GM12878 (cell line): ENCODE data around the gene ASGR2. TPM values are rescaled to one million over a fixed set of nuclear protein-coding genes. Genes with fewer than 3 reads are reported as not detected.

Experiments used
- BCL11A ChIP-seq: IDR thresholded peaks from 2 replicates; pipeline ENCODE4 v1.6.1; 2011; ENCODE audit warnings: low read depth, low read length
- DPF2 ChIP-seq: fragments of 450-650 bp; IDR thresholded peaks from 2 replicates; pipeline ENCODE4 v1.6.1; 2017; ENCODE audit warnings: mild to moderate bottlenecking
- GABPA ChIP-seq: IDR thresholded peaks from 2 replicates; pipeline ENCODE4 v1.6.1; 2014; ENCODE audit warnings: antibody characterized with exemption, low read depth, mild to moderate bottlenecking, inconsistent platforms
- MTA2 ChIP-seq: fragments of 450-650 bp; IDR thresholded peaks from 2 replicates; pipeline ENCODE4 v1.6.1; 2016; ENCODE audit warnings: low read depth, mild to moderate bottlenecking, moderate library complexity
- NFXL1 ChIP-seq: fragments of 450-650 bp; IDR thresholded peaks from 2 replicates; pipeline ENCODE4 v1.6.1; 2017; ENCODE audit warnings: antibody characterized with exemption, mild to moderate bottlenecking, borderline replicate concordance
- NR2C2 ChIP-seq: IDR thresholded peaks from 2 replicates; pipeline ENCODE4 v1.6.1; 2011; ENCODE audit warnings: borderline replicate concordance, low read depth; ENCODE audit not compliant: control insufficient read depth, insufficient read length
- POLR2AphosphoS5 ChIP-seq: IDR thresholded peaks from 2 replicates; pipeline ENCODE4 v1.6.1; 2011; ENCODE audit warnings: mild to moderate bottlenecking, low read length, inconsistent platforms
- POU2F2 ChIP-seq: IDR thresholded peaks from 3 replicates; pipeline ENCODE4 v1.6.1; 2011; ENCODE audit warnings: low read depth, mild to moderate bottlenecking, low read length, borderline replicate concordance
- SIN3A ChIP-seq: IDR thresholded peaks from 2 replicates; pipeline ENCODE4 v1.6.1; 2012; ENCODE audit warnings: low read depth, low read length, improper control_type of control experiment
- SP1 ChIP-seq: IDR thresholded peaks from one replicate; pipeline ENCODE4 v1.6.1; 2011; ENCODE audit warnings: low read depth, low read length
- polyA plus RNA-seq, 11 experiments: library from polyadenylated mRNA; depleted of rRNA in 4 of 11; unstranded in 6 of 11; stranded (reverse) in 5 of 11; fragments of >200 nt; fragmentation: Nextera tagmentation in 4 of 11; fragmentation: Illumina TruSeq in 1 of 11; extraction: Ambion mirVana in 4 of 11; extraction: Trizol in 1 of 11; gene quantifications; 1 replicate in 1 of 11; 2 replicates in 10 of 11; pipeline versions ENCODE4 v1.2.1 to v1.2.3, GENCODE V29; 2011 to 2016; ENCODE audit warnings: inconsistent platforms in 2 of 11, missing spikeins in 2 of 11, low read depth in 1 of 11
- total RNA-seq, 4 experiments: library from RNA; depleted of rRNA in 3 of 4; stranded (reverse); fragments of >200 nt in 3 of 4; fragmentation: Illumina TruSeq in 1 of 4; extraction: Trizol in 1 of 4; gene quantifications; 2 replicates each; pipeline versions ENCODE4 v1.2.1 to v1.2.3, GENCODE V29; 2013 to 2021
- TF ChIP-seq, protein P1 (sequence below): fragments of 450-650 bp; IDR thresholded peaks from 2 replicates; pipeline ENCODE4 v1.6.1; 2017; ENCODE audit warnings: antibody characterized with exemption, mild to moderate bottlenecking, moderate library complexity
- TF ChIP-seq, protein P2 (sequence below): fragments of 450-650 bp; formaldehyde crosslinking; IDR thresholded peaks from 2 replicates; pipeline ENCODE4 v1.4.0; 2020; ENCODE audit warnings: mild to moderate bottlenecking, moderate library complexity

ASGR2 gene
- total and polyA plus RNA-seq, 10 of the 15 experiments (the other 5 are each of a cell fraction or from before 2014, with no cell fraction given), result not detected

DNA sequence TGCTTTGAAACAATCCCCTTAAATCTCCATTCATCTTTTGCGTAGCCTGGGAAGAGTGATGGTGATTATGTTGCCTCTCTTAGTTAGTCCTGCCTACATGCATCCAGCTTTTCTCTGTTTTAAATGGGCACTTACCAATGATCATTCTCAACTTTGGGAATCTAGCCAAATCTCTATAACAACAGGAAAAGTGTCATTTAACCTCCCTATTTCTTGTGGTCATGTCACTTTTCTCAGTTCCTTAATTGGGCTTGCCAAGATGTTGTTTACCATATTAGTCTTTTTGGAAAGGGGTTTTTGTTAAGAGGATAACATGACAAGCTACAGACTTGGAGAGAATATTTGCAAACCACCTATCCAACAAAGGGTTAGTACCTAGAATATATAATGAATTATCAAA is 19.0 kb downstream of the ASGR2 start (continued):
- TF ChIP-seq POLR2AphosphoS5 (no peak), NFXL1 (no peak), POU2F2 (0 out of 3 replicates have a peak, but pooled peaks have one; percentile 36), SIN3A (no peak), DPF2 (peak; percentile 43; the same call in 1 of the 2 replicates), MTA2 (peak; percentile 84), GABPA (no peak), BCL11A (peak; percentile 35; the same call in 1 of the 2 replicates), SP1 (peak; percentile 12), NR2C2 (no peak)
- TF ChIP-seq, protein P1, sequence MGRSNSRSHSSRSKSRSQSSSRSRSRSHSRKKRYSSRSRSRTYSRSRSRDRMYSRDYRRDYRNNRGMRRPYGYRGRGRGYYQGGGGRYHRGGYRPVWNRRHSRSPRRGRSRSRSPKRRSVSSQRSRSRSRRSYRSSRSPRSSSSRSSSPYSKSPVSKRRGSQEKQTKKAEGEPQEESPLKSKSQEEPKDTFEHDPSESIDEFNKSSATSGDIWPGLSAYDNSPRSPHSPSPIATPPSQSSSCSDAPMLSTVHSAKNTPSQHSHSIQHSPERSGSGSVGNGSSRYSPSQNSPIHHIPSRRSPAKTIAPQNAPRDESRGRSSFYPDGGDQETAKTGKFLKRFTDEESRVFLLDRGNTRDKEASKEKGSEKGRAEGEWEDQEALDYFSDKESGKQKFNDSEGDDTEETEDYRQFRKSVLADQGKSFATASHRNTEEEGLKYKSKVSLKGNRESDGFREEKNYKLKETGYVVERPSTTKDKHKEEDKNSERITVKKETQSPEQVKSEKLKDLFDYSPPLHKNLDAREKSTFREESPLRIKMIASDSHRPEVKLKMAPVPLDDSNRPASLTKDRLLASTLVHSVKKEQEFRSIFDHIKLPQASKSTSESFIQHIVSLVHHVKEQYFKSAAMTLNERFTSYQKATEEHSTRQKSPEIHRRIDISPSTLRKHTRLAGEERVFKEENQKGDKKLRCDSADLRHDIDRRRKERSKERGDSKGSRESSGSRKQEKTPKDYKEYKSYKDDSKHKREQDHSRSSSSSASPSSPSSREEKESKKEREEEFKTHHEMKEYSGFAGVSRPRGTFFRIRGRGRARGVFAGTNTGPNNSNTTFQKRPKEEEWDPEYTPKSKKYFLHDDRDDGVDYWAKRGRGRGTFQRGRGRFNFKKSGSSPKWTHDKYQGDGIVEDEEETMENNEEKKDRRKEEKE, result no peak
- TF ChIP-seq, protein P2, sequence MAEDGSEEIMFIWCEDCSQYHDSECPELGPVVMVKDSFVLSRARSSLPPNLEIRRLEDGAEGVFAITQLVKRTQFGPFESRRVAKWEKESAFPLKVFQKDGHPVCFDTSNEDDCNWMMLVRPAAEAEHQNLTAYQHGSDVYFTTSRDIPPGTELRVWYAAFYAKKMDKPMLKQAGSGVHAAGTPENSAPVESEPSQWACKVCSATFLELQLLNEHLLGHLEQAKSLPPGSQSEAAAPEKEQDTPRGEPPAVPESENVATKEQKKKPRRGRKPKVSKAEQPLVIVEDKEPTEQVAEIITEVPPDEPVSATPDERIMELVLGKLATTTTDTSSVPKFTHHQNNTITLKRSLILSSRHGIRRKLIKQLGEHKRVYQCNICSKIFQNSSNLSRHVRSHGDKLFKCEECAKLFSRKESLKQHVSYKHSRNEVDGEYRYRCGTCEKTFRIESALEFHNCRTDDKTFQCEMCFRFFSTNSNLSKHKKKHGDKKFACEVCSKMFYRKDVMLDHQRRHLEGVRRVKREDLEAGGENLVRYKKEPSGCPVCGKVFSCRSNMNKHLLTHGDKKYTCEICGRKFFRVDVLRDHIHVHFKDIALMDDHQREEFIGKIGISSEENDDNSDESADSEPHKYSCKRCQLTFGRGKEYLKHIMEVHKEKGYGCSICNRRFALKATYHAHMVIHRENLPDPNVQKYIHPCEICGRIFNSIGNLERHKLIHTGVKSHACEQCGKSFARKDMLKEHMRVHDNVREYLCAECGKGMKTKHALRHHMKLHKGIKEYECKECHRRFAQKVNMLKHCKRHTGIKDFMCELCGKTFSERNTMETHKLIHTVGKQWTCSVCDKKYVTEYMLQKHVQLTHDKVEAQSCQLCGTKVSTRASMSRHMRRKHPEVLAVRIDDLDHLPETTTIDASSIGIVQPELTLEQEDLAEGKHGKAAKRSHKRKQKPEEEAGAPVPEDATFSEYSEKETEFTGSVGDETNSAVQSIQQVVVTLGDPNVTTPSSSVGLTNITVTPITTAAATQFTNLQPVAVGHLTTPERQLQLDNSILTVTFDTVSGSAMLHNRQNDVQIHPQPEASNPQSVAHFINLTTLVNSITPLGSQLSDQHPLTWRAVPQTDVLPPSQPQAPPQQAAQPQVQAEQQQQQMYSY, result no peak
